Erythroblast (primary cell): ENCODE measurements around the gene COX4I2.
"Not testable (repeated sequence)": the region's sequence is repeated elsewhere in the genome, so short reads cannot be mapped to it uniquely, and the experiment has no call there.

Experiments
- DNase-seq, 2 experiments: peaks; one replicate each; lab custom pipeline; 2025; lab: John Stamatoyannopoulos, UW
- GATA1 ChIP-seq: IDR thresholded peaks from 2 replicates; pipeline ENCODE4 v1.6.1; 2011; ENCODE audit warnings: low read depth, mild to moderate bottlenecking, control low read depth, low read length, moderate library complexity
- POLR2A ChIP-seq: IDR thresholded peaks from 2 replicates; pipeline ENCODE4 v1.6.1; 2011; ENCODE audit warnings: mild to moderate bottlenecking, low read length

Gene COX4I2

DNA sequence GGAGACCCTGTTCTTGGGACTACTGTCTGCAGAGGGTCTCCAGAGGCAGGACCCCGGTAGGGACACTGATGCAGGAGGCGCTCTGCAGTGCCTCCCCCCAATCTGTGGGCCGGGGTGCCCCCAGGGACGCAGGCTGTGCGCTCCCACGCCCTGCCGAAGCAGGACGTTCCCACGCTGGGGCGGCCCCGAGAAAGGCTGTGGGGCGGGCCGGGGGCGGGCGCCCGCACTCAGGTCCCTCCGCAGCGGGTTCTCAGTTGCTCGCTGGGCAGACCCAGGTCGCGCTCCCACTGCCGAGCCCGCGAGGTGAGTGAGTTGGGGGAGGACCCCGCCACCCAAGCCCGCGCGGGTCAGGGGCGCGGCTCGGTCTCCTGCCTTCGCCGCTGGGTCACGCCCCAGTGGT is at the start of gene COX4I2:
Gene COX4I2, plus strand, starts transcription at position 253 of the 400 bp plus-strand sequence. CDS start 1,106 bp downstream, outside the sequence.
- no peak for DNase-seq
- no peak for TF ChIP-seq POLR2A
- no peak for TF ChIP-seq GATA1

GRCh38 chr20:31590717-31591225 is 46.9 kb upstream of the COX4I2 start:
- TF ChIP-seq GATA1: no peak

GRCh38 chr20:31593221-31594001 is 44.3 kb upstream of the COX4I2 start:
- DNase-seq: peak in 1 of 2 experiments; percentile 27
- TF ChIP-seq GATA1 (no peak), POLR2A (no peak)

More at GRCh38 chr20:31590717-31591225, 46.9 kb upstream of the COX4I2 start:
- DNase-seq: peak in 1 of 2 experiments; percentile 39

- TF ChIP-seq POLR2A: no peak
- no peak for TF ChIP-seq GATA1
- no peak for DNase-seq
Observed at GRCh38 chr20:31594002-31594557, 43.6 kb upstream of the COX4I2 start.

DNA sequence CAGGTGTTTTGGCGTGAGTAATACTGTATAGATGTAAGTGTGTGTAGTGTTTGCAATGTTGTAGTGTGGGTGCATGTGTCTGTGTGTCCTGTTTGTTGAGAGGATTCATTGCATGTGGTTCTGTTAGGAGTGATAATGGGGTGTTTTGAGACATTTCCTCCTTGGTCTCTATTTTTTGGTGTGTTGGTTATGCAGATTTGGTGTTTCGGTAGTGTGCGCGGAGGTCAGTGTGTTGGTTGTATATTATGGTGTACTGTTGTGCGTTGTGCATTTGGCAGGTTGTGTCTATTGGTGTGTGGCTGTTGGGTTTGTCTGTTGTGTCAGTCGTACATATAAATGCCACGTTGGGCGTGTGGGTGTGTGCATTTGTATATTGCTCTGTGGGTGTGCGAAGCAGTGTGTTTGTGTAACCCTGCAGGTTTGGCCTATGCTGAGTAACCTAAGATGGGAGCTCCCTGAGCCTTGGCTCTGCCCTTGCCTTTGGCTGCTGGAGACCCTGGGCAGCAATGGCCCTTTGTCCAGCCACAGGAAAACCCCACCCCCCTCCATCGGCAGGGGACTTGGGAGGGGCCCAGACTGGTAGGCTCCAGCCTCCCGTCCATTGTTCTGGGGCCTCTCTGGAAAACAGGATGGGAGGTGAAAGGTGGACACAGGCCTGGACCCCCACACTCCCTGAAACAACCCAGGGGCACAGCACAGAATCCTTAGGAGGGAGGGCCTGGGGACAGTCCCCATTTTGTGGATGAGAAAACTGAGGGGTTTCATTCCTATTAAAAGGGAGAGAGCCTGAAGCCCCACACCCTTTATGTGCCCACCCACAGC is 42.9 kb upstream of the COX4I2 start:
- no peak for DNase-seq
- TF ChIP-seq GATA1: no peak
- no peak for TF ChIP-seq POLR2A

DNA sequence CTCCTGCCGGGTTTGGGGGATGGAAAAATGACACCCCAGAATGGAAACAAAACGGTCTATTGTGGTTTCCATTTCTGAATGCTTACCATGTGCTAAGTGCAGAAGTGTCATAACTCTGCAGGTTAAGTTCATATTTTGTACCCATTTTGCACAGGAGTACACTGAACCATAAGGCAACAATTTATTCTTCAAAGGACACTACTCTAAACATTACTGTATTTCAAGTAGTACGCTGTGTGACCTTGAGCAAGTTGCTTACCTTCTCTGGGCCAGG is 42.4 kb upstream of the COX4I2 start:
- no peak for DNase-seq
- TF ChIP-seq POLR2A (no peak), GATA1 (no peak)

- DNase-seq: peak in 1 of 2 experiments; percentile 31
- TF ChIP-seq GATA1: no peak
- TF ChIP-seq POLR2A: no peak
Observed at GRCh38 chr20:31595654-31596411, 41.9 kb upstream of the COX4I2 start.

DNA sequence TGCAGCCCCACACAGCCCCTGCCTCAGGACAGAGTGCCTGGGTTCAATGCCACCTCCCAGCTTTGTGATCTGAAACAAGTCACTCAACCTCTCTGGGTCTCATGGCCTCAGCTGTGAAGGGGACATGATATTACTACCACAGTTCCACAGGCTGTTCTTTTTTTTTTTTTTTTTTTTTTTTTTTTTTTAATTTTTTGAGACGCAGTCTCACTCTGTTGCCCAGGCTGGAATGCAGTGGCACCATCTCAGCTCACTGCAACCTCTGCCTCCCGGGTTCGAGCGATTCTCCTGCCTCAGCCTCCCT is 41.3 kb upstream of the COX4I2 start:
- not testable (repeated sequence) for DNase-seq

DNA sequence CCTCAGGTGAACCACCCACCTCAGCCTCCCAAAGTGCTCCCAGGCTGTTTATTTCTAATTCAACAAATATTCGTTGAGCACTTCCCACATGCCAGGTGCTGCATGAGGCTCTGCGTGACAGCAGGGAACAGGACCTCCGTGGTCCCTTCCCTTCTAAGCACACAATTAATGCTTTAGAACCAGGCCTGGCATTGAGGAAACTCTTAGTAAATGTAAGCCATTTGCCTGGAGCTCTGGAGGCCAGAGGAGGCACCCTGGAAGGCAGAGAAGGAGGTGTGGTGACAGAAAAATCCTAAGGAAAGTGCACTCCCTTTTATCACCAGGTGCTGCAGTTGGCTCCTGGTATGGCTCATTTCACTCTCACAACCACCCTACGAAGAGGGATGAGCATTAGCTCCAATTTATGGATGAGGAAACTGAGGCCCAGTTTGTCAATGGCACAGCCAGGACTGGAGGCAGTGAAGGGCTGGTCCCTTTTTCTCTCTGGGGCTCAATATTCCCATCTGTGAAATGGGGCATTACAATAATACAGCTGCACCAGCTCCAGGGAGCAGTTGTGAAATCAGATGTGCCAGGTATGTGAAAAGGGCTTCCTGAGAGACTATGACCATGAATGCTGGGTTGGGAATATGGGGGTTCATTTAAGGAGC is 40.8 kb upstream of the COX4I2 start:
- TF ChIP-seq POLR2A: no peak
- TF ChIP-seq GATA1: no peak
- no peak for DNase-seq

DNA sequence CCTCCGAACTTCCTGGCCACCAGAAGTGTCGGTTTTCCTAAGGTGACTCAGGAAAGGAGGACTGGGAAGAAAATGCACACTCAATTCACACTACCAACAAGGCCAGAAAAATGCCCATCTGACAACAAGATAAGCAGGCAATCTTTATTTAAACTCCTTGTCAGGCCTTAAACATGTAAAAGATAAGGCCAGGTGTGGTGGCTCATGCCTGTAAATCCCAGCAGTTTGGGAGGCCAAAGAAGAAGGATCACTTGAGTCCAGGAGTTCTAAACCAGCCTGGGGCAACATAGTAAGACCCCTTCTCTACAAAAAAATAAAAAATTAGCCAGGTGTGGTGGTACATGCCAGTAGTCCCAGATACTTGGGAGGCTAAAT is 40.2 kb upstream of the COX4I2 start:
- no peak for TF ChIP-seq POLR2A
- no peak for TF ChIP-seq GATA1
- DNase-seq: no peak

- DNase-seq: no peak
- TF ChIP-seq POLR2A (no peak), GATA1 (no peak)
Observed at GRCh38 chr20:31602431-31602778, 35.3 kb upstream of the COX4I2 start.

DNA sequence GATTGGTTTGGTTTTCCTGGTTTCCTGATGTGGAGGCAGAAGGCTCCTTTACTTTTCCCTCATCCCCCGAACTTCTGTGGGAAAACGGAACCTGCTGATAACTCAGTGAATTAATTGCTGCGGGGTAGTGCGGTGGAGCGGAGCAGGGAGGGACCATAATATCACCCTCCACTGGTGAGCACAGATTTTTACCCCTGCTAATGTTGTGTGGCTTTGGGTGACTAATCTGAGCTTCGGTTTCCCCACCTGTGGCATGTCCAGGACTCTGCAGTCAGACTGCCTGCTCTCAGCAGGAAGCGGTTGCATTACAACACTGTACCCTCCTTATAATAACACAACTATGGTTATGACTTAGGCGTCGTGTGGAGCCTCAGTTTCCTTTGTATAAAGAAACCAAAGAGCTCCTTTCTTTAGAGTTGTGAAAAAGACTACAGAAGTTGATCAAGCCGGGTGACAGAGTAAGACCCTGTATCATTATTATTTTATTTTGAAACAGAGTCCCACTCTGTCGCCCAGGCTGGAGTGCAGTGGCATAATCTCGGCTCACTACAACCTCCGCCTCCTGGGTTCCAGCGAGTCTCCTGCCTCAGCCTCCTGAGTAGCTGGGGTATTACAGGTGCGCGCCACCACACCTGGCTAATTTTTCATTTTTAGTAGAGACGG is 34.8 kb upstream of the COX4I2 start:
- TF ChIP-seq GATA1: no peak
- TF ChIP-seq POLR2A: no peak
- DNase-seq: no peak
